HG02798 (cell line): ENCODE data around the gene COX6A2.
"Not testable (repeated sequence)": the region's sequence is repeated elsewhere in the genome, so short reads cannot be mapped to it uniquely, and the experiment has no call there.

ENCODE experiments used
- ATAC-seq: cut with Tn5 transposase; IDR thresholded peaks from one replicate; pipeline ENCODE4 v1.9.1; 2021; ENCODE audit warnings: mild to moderate bottlenecking; ENCODE audit not compliant: unreplicated experiment, poor library complexity

Gene COX6A2

GRCh38 chr16:31464348-31464769 is 36.2 kb upstream of the COX6A2 start:
- ATAC-seq, result no peak

- ATAC-seq, result no peak
Measured at GRCh38 chr16:31461921-31462804, 34.0 kb upstream of the COX6A2 start.

GRCh38 chr16:31461201-31461920 is 33.2 kb upstream of the COX6A2 start:
- ATAC-seq, result no peak

GRCh38 chr16:31460582-31461002 is 32.4 kb upstream of the COX6A2 start:
- ATAC-seq, result no peak

GRCh38 chr16:31459687-31460581 is 31.8 kb upstream of the COX6A2 start:
- ATAC-seq, result peak; percentile 77

GRCh38 chr16:31458844-31459686 is 30.9 kb upstream of the COX6A2 start, which contains the start of gene ARMC5:
Gene ARMC5 (plus strand): TSS chr16:31459501. CDS start chr16:31459525, 24 bp downstream.
- peak; percentile 78 for ATAC-seq

- ATAC-seq, result peak; percentile 2
Measured at GRCh38 chr16:31458073-31458843, 30.1 kb upstream of the COX6A2 start.

- no peak for ATAC-seq
Measured at GRCh38 chr16:31456988-31457360, 28.8 kb upstream of the COX6A2 start.

GRCh38 chr16:31455601-31456314 is 27.6 kb upstream of the COX6A2 start:
- no peak for ATAC-seq

- ATAC-seq, result no peak
Measured at GRCh38 chr16:31453255-31454204, 25.4 kb upstream of the COX6A2 start.

GRCh38 chr16:31452631-31453106 is 24.5 kb upstream of the COX6A2 start:
- no peak for ATAC-seq

GRCh38 chr16:31451681-31452351 is 23.7 kb upstream of the COX6A2 start:
- ATAC-seq, result no peak

- ATAC-seq, result no peak
Measured at GRCh38 chr16:31451201-31451600, 23.0 kb upstream of the COX6A2 start.

- ATAC-seq, result not testable (repeated sequence)
Measured at GRCh38 chr16:31445931-31446330, 17.8 kb upstream of the COX6A2 start.

- no peak for ATAC-seq
Measured at GRCh38 chr16:31441956-31442355, 13.8 kb upstream of the COX6A2 start.

GRCh38 chr16:31440516-31441184 is 12.5 kb upstream of the COX6A2 start:
- no peak for ATAC-seq
